HL-60 (cell line): ENCODE results near the gene HHIPL2.

Experiments used
- POLR2AphosphoS5 ChIP-seq: IDR thresholded peaks from 2 replicates; pipeline ENCODE4 v1.6.1; 2012; ENCODE audit warnings: low read depth
- SPI1 ChIP-seq: IDR thresholded peaks from 2 replicates; pipeline ENCODE4 v1.6.1; 2012; ENCODE audit warnings: low read depth, mild to moderate bottlenecking, borderline replicate concordance
- TF ChIP-seq, protein P1 (sequence below): IDR thresholded peaks from 2 replicates; pipeline ENCODE4 v1.6.1; 2012; ENCODE audit warnings: low read depth; ENCODE audit not compliant: insufficient replicate concordance
- TF ChIP-seq, protein P2 (sequence below): IDR thresholded peaks from one replicate; pipeline ENCODE4 v1.5.1; 2011; ENCODE audit warnings: low read length, control low read depth, inconsistent platforms; ENCODE audit not compliant: insufficient read depth

DNA sequence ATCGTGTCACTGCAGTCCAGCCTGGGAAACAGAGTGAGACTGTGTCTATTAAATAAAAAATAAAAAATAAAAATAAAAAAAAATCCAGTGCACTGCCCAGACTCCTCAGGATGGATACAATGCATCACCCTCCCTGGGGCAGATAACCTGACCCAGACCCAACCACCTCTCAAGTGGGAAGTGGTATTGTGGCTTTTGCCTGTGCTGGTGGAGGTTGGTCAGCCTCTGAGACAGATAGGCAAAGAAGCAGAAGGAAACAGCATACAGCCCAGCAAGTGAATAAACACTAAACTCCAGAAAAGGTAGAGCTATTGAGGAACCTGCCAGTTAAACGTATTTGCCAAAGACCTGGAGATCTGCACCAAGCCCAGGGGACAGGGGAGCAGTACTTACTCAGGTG, 22.0 kb downstream of the HHIPL2 start:
- TF ChIP-seq, protein P1, sequence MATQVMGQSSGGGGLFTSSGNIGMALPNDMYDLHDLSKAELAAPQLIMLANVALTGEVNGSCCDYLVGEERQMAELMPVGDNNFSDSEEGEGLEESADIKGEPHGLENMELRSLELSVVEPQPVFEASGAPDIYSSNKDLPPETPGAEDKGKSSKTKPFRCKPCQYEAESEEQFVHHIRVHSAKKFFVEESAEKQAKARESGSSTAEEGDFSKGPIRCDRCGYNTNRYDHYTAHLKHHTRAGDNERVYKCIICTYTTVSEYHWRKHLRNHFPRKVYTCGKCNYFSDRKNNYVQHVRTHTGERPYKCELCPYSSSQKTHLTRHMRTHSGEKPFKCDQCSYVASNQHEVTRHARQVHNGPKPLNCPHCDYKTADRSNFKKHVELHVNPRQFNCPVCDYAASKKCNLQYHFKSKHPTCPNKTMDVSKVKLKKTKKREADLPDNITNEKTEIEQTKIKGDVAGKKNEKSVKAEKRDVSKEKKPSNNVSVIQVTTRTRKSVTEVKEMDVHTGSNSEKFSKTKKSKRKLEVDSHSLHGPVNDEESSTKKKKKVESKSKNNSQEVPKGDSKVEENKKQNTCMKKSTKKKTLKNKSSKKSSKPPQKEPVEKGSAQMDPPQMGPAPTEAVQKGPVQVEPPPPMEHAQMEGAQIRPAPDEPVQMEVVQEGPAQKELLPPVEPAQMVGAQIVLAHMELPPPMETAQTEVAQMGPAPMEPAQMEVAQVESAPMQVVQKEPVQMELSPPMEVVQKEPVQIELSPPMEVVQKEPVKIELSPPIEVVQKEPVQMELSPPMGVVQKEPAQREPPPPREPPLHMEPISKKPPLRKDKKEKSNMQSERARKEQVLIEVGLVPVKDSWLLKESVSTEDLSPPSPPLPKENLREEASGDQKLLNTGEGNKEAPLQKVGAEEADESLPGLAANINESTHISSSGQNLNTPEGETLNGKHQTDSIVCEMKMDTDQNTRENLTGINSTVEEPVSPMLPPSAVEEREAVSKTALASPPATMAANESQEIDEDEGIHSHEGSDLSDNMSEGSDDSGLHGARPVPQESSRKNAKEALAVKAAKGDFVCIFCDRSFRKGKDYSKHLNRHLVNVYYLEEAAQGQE: no peak
- TF ChIP-seq, protein P2, sequence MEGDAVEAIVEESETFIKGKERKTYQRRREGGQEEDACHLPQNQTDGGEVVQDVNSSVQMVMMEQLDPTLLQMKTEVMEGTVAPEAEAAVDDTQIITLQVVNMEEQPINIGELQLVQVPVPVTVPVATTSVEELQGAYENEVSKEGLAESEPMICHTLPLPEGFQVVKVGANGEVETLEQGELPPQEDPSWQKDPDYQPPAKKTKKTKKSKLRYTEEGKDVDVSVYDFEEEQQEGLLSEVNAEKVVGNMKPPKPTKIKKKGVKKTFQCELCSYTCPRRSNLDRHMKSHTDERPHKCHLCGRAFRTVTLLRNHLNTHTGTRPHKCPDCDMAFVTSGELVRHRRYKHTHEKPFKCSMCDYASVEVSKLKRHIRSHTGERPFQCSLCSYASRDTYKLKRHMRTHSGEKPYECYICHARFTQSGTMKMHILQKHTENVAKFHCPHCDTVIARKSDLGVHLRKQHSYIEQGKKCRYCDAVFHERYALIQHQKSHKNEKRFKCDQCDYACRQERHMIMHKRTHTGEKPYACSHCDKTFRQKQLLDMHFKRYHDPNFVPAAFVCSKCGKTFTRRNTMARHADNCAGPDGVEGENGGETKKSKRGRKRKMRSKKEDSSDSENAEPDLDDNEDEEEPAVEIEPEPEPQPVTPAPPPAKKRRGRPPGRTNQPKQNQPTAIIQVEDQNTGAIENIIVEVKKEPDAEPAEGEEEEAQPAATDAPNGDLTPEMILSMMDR: no peak
- TF ChIP-seq POLR2AphosphoS5 (no peak), SPI1 (peak; percentile 60; the same call in 1 of the 2 replicates)
